Activated B cell treated with CpG ODN at 0.5 μM for 24 hours (primary cell): ENCODE results near the gene CEP164. TPM values are rescaled to one million over a fixed set of nuclear protein-coding genes. Genes with fewer than 3 reads are reported as not detected.
A peak's percentile ranks its signal among the peaks of the same experiment; 100 is the strongest.

ENCODE experiments used
- ATAC-seq: fragments of 200-7000 bp; cut with Tn5 transposase; one replicate; pipeline ENCODE4 v1.10.0; 2021; ENCODE audit warnings: low read depth, mild to moderate bottlenecking, moderate library complexity
- CTCF ChIA-PET: fragments of 350-600 bp; sonication (Branson Sonifier 250); formaldehyde crosslinking; loops from one replicate; lab custom pipeline; 2021; ENCODE audit warnings: antibody characterized with exemption; lab: Charles Lee
- POLR2A ChIA-PET: fragments of 350-600 bp; sonication (Branson Sonifier 250); formaldehyde crosslinking; loops from one replicate; lab custom pipeline; 2021; ENCODE audit warnings: antibody characterized with exemption; lab: Charles Lee
- DNase-seq: peaks from one replicate; pipeline ENCODE4 v3.0.0; 2022
- H3K27ac Mint-ChIP-seq: one replicate; pipeline ENCODE4 v1.8.0; 2020; ENCODE audit warnings: mixed read lengths
- H3K27me3 Mint-ChIP-seq: one replicate; pipeline ENCODE4 v1.8.0; 2021; ENCODE audit warnings: mixed read lengths
- H3K36me3 Mint-ChIP-seq: one replicate; pipeline ENCODE4 v1.8.0; 2021; ENCODE audit warnings: low read depth, mixed read lengths
- H3K4me1 Mint-ChIP-seq: one replicate; pipeline ENCODE4 v1.8.0; 2021; ENCODE audit warnings: mixed read lengths
- H3K4me3 Mint-ChIP-seq: one replicate; pipeline ENCODE4 v1.8.0; 2020; ENCODE audit warnings: mild to moderate bottlenecking, mixed read lengths
- H3K9me3 Mint-ChIP-seq: one replicate; pipeline ENCODE4 v1.8.0; 2020; ENCODE audit warnings: mixed read lengths
- CTCF ChIP-seq: fragments of 200-600 bp; IDR thresholded peaks from one replicate; pipeline ENCODE4 v1.8.0; 2022; ENCODE audit warnings: antibody characterized with exemption, mild to moderate bottlenecking
- intact Hi-C: fragments of 100-400 bp; cut with micrococcal nuclease; formaldehyde crosslinking; loops from one replicate; pipeline ENCODE4 v1.15.1; 2024
- total RNA-seq: library from RNA; stranded (reverse); gene quantifications from 2 replicates; pipeline ENCODE4 v1.2.3, GENCODE V29; 2022

The CEP164 gene
- total RNA-seq = 42.9 and 50.9 TPM in 2 replicates

GRCh38 chr11:117327567-117328374 is at the start of gene CEP164:
CEP164 (plus strand) TSS chr11:117327854; CDS start chr11:117338587, 10,733 bp downstream.
- Mint-ChIP-seq H3K4me1 (peaks cover 2% of the 10 kb centered on the region), H3K27ac (no peak within 1 kb of the TSS), H3K27me3 (no peaks in the 10 kb centered on the region), H3K4me3 (peak within 1 kb of the TSS; percentile 59), H3K9me3 (no peaks in the 10 kb centered on the region), H3K36me3 (peaks cover 2% of the 10 kb centered on the region)
- no peak for TF ChIP-seq CTCF
- ChIA-PET CTCF (interaction anchor here (1.2 to 1.6 kb wide), 3 partner anchors 11 to 98 kb away, joined by 3 to 4 read pairs (median 3); partner anchors contain the start of gene BACE1), POLR2A (interaction anchor here (0.5 to 2.6 kb wide), 11 partner anchors 35 to 726 kb away, joined by 3 to 20 read pairs (median 4); partner anchors contain the start of genes PAFAH1B2, PCSK7 and SIDT2)
- DNase-seq = peak; percentile 89
- ATAC-seq = peak; percentile 92
- intact Hi-C loops = loop anchor here (1.0 to 5.0 kb wide), 4 partner anchors 95 to 554 kb away; partner anchors contain the start of genes PCSK7, RNF214 and SIDT2

GRCh38 chr11:117278347-117278746 is 49.3 kb upstream of the CEP164 start:
- ATAC-seq (no peak), DNase-seq (no peak)
- Mint-ChIP-seq H3K4me3 (no peak overlapping the region), H3K27me3 (no peaks in the 10 kb centered on the region), H3K4me1 (peaks cover 4% of the 10 kb centered on the region), H3K36me3 (peaks cover 53% of the 10 kb centered on the region), H3K9me3 (no peaks in the 10 kb centered on the region), H3K27ac (no peak overlapping the region)
- POLR2A ChIA-PET = no interaction called here
- CTCF ChIA-PET = no interaction called here
- intact Hi-C loops = no loop called here
- no peak for TF ChIP-seq CTCF

GRCh38 chr11:117279711-117280376 is 47.8 kb upstream of the CEP164 start:
- Mint-ChIP-seq H3K4me3 (no peak overlapping the region), H3K27ac (no peak overlapping the region), H3K4me1 (peaks cover 4% of the 10 kb centered on the region), H3K36me3 (peaks cover 57% of the 10 kb centered on the region), H3K27me3 (no peaks in the 10 kb centered on the region), H3K9me3 (no peaks in the 10 kb centered on the region)
- CTCF ChIA-PET = no interaction called here
- POLR2A ChIA-PET = no interaction called here
- ATAC-seq (no peak), DNase-seq (no peak)
- no peak for TF ChIP-seq CTCF
- intact Hi-C loops = no loop called here

GRCh38 chr11:117281159-117281558 is 46.5 kb upstream of the CEP164 start:
- no peak overlapping the region for H3K27ac Mint-ChIP-seq
- H3K9me3 Mint-ChIP-seq = no peaks in the 10 kb centered on the region
- no peak for TF ChIP-seq CTCF
- H3K27me3 Mint-ChIP-seq = no peaks in the 10 kb centered on the region
- no peak overlapping the region for H3K4me3 Mint-ChIP-seq
- H3K36me3 Mint-ChIP-seq = peaks cover 59% of the 10 kb centered on the region
- no peak for DNase-seq
- ChIA-PET CTCF (no interaction called here), POLR2A (no interaction called here)
- no peak for ATAC-seq
- intact Hi-C loops = no loop called here
- no peaks in the 10 kb centered on the region for H3K4me1 Mint-ChIP-seq

- Mint-ChIP-seq H3K36me3 (peaks cover 66% of the 10 kb centered on the region), H3K4me3 (no peak overlapping the region), H3K27me3 (no peaks in the 10 kb centered on the region), H3K9me3 (no peaks in the 10 kb centered on the region), H3K4me1 (no peaks in the 10 kb centered on the region), H3K27ac (no peak overlapping the region)
- POLR2A ChIA-PET = no interaction called here
- TF ChIP-seq CTCF = no peak
- CTCF ChIA-PET = no interaction called here
- ATAC-seq (no peak), DNase-seq (no peak)
- intact Hi-C loops = no loop called here
Measured at GRCh38 chr11:117281869-117282268, 45.8 kb upstream of the CEP164 start.
